GM12878 (cell line): Measurements from ENCODE around the gene TSHZ2. TPM values are rescaled to one million over a fixed set of nuclear protein-coding genes. Genes with fewer than 3 reads are reported as not detected.

Experiments used
- ATAC-seq: fragments of 200-7000 bp; cut with Tn5 transposase; 3 replicates; pipeline ENCODE4 v1.9.1; 2020; ENCODE audit warnings: mild to moderate bottlenecking, moderate library complexity
- BruUV-seq: library from RNA; stranded (reverse); fragments of 400-500 nt; replicated peaks from 2 replicates; lab custom pipeline; 2021; lab: Mats Ljungman, UMichigan
- CTCF ChIA-PET: fragments of 300-600 bp; sonication (Branson Sonifier 250); formaldehyde crosslinking; extraction: SDS; loops from one replicate; lab custom pipeline; 2021; ENCODE audit warnings: inconsistent platforms; lab: Yijun Ruan, JAX
- POLR2A ChIA-PET: fragments of 350-600 bp; formaldehyde crosslinking; extraction: SDS; loops from one replicate; lab custom pipeline; 2021; ENCODE audit warnings: inconsistent platforms; lab: Charles Lee
- RAD21 ChIA-PET: fragments of 300-600 bp; sonication (Branson Sonifier 250); formaldehyde crosslinking; loops from one replicate; lab custom pipeline; 2023; ENCODE audit warnings: antibody characterized with exemption; ENCODE audit not compliant: unreplicated experiment; lab: Charles Lee
- SMC1A ChIA-PET: fragments of 300-600 bp; sonication (Branson Sonifier 250); formaldehyde crosslinking; loops from one replicate; lab custom pipeline; 2023; ENCODE audit not compliant: unreplicated experiment, uncharacterized antibody; lab: Charles Lee
- DNase-seq: peaks from one replicate; pipeline ENCODE4 v3.0.0-alpha.2; 2011; ENCODE audit warnings: low read depth, low spot score
- FAIRE-seq: peaks from 3 replicates; lab custom pipeline; 2011; peaks lifted over from hg19 to GRCh38; lab: Jason Lieb, UNC
- H2AFZ ChIP-seq: 2 replicates; pipeline ENCODE4 v1.6.0; 2011; ENCODE audit warnings: low read depth, low read length, control low read depth; ENCODE audit not compliant: control insufficient read depth
- H3K27ac ChIP-seq: 2 replicates; pipeline ENCODE4 v1.5.1; 2011; ENCODE audit warnings: control low read depth; ENCODE audit not compliant: control insufficient read depth, insufficient read depth
- H3K27me3 ChIP-seq, 2 experiments: replicated peaks in 1 of 2; 2 replicates each; pipeline versions ENCODE4 v1.6.0 to v1.6.1; 2011; ENCODE audit warnings: low read length in 1 of 2; ENCODE audit not compliant: control insufficient read depth in 2 of 2, insufficient read depth in 2 of 2
- H3K36me3 ChIP-seq, 2 experiments: 2 replicates each; pipeline ENCODE4 v1.5.1; 2011; ENCODE audit warnings: low read length in 1 of 2; ENCODE audit not compliant: control insufficient read depth in 2 of 2, insufficient read depth in 2 of 2
- H3K4me1 ChIP-seq: 2 replicates; pipeline ENCODE4 v1.6.1; 2011; ENCODE audit warnings: mild to moderate bottlenecking, low read length, moderate library complexity, mixed read lengths; ENCODE audit not compliant: control insufficient read depth, insufficient read depth
- H3K4me2 ChIP-seq: 2 replicates; pipeline ENCODE4 v1.6.0; 2011; ENCODE audit warnings: control low read depth; ENCODE audit not compliant: control insufficient read depth, insufficient read depth
- H3K4me3 ChIP-seq: fragments of 200-600 bp; sonication (generic); 2 replicates; pipeline ENCODE4 v1.5.1; 2016
- H3K79me2 ChIP-seq: 2 replicates; pipeline ENCODE4 v1.6.0; 2011; ENCODE audit warnings: low read length; ENCODE audit not compliant: control insufficient read depth, insufficient read depth
- H3K9ac ChIP-seq: 2 replicates; pipeline ENCODE4 v1.8.0; 2011; ENCODE audit warnings: low read length, control low read depth, mixed read lengths; ENCODE audit not compliant: control insufficient read depth, insufficient read depth
- H3K9me3 ChIP-seq: replicated peaks from 3 replicates; pipeline ENCODE4 v1.5.1; 2011; ENCODE audit warnings: mild to moderate bottlenecking, low read length; ENCODE audit not compliant: control insufficient read depth, insufficient read depth
- H4K20me1 ChIP-seq: 2 replicates; pipeline ENCODE4 v1.6.0; 2011; ENCODE audit not compliant: control insufficient read depth, insufficient read depth
- ASH2L ChIP-seq: fragments of 300-600, 200-600 bp; sonication (generic); IDR thresholded peaks from 2 replicates; pipeline ENCODE4 v1.6.1; 2017; ENCODE audit warnings: low read depth, mild to moderate bottlenecking, borderline replicate concordance
- CHD4 ChIP-seq: fragments of 200-600 bp; sonication (generic); IDR thresholded peaks from 2 replicates; pipeline ENCODE4 v1.6.1; 2016; ENCODE audit warnings: mild to moderate bottlenecking
- ELK1 ChIP-seq: IDR thresholded peaks from 2 replicates; pipeline ENCODE4 v1.6.1; 2012; ENCODE audit warnings: low read depth, low read length, improper control_type of control experiment
- EP300 ChIP-seq, 2 experiments: fragments of 150-350 bp in 1 of 2; IDR thresholded peaks; 2 replicates each; pipeline ENCODE4 v1.6.1; 2011 to 2012; ENCODE audit warnings: low read depth in 2 of 2, low read length in 2 of 2, borderline replicate concordance in 1 of 2, improper control_type of control experiment in 1 of 2, inconsistent platforms in 1 of 2; ENCODE audit not compliant: control insufficient read depth in 1 of 2
- HCFC1 ChIP-seq: fragments of 150-350 bp; IDR thresholded peaks from 2 replicates; pipeline ENCODE4 v1.6.1; 2014; ENCODE audit warnings: low read length
- HDAC2 ChIP-seq: fragments of 200-600 bp; sonication (generic); IDR thresholded peaks from 2 replicates; pipeline ENCODE4 v1.6.1; 2017
- IRF4 ChIP-seq: IDR thresholded peaks from 2 replicates; pipeline ENCODE4 v1.6.1; 2011; ENCODE audit warnings: low read depth, low read length
- MEF2B ChIP-seq: fragments of 450-650 bp; IDR thresholded peaks from 2 replicates; pipeline ENCODE4 v1.6.1; 2018; ENCODE audit warnings: mild to moderate bottlenecking, moderate library complexity; ENCODE audit not compliant: partially characterized antibody, poor library complexity, severe bottlenecking
- NR2F1 ChIP-seq: fragments of 450-650 bp; conservative IDR thresholded peaks from 2 replicates; pipeline ENCODE4 v1.6.1; 2017; ENCODE audit warnings: mild to moderate bottlenecking
- SIX5 ChIP-seq: IDR thresholded peaks from 2 replicates; pipeline ENCODE4 v1.6.1; 2011; ENCODE audit warnings: mild to moderate bottlenecking, low read depth, low read length, moderate library complexity; ENCODE audit not compliant: severe bottlenecking
- SMARCA5 ChIP-seq: fragments of 450-650 bp; IDR thresholded peaks from 2 replicates; pipeline ENCODE4 v1.6.1; 2017; ENCODE audit warnings: mild to moderate bottlenecking
- SPI1 ChIP-seq: IDR thresholded peaks from 2 replicates; pipeline ENCODE4 v1.6.1; 2011; ENCODE audit warnings: low read depth, mild to moderate bottlenecking, low read length, moderate library complexity, borderline replicate concordance; ENCODE audit not compliant: insufficient read depth
- STAT1 ChIP-seq: fragments of 450-650 bp; conservative IDR thresholded peaks from 2 replicates; pipeline ENCODE4 v1.6.1; 2014; ENCODE audit warnings: antibody characterized with exemption, mild to moderate bottlenecking
- TBL1XR1 ChIP-seq: IDR thresholded peaks from 2 replicates; pipeline ENCODE4 v1.6.1; 2012; ENCODE audit warnings: low read depth, low read length, improper control_type of control experiment
- ZBTB33 ChIP-seq: fragments of 450-650 bp; IDR thresholded peaks from 2 replicates; pipeline ENCODE4 v1.6.1; 2017; ENCODE audit warnings: mild to moderate bottlenecking
- ZNF384 ChIP-seq: IDR thresholded peaks from 2 replicates; pipeline ENCODE4 v1.6.1; 2012; ENCODE audit warnings: low read depth, mild to moderate bottlenecking, low read length, improper control_type of control experiment, borderline replicate concordance
- WGBS: methylation state at CpG from one replicate; pipeline ENCODE4 v1.1.6; 2016; ENCODE audit warnings: low lambda C conversion rate; ENCODE audit not compliant: insufficient replicate concordance, insufficient coverage; ENCODE audit errors: missing lambda C conversion rate; 5-methylcytosine and 5-hydroxymethylcytosine counted together
- in situ Hi-C: fragments of 300-500 bp; cut with MboI; formaldehyde crosslinking; loops from 9 replicates; pipeline ENCODE4 v1.14.3; 2018; ENCODE audit warnings: mixed read lengths
- intact Hi-C: fragments of 100-400 bp; cut with micrococcal nuclease; formaldehyde crosslinking; loops from one replicate; pipeline ENCODE4 v1.14.2; 2022; ENCODE audit not compliant: unreplicated experiment
- polyA plus RNA-seq, 11 experiments: library from polyadenylated mRNA; depleted of rRNA in 4 of 11; unstranded in 6 of 11; stranded (reverse) in 5 of 11; fragments of >200 nt; fragmentation: Nextera tagmentation in 4 of 11; fragmentation: Illumina TruSeq in 1 of 11; extraction: Ambion mirVana in 4 of 11; extraction: Trizol in 1 of 11; gene quantifications; 1 replicate in 1 of 11; 2 replicates in 10 of 11; pipeline versions ENCODE4 v1.2.1 to v1.2.3, GENCODE V29; 2011 to 2016; ENCODE audit warnings: inconsistent platforms in 2 of 11, missing spikeins in 2 of 11, low read depth in 1 of 11
- total RNA-seq, 4 experiments: library from RNA; depleted of rRNA in 3 of 4; stranded (reverse); fragments of >200 nt in 3 of 4; fragmentation: Illumina TruSeq in 1 of 4; extraction: Trizol in 1 of 4; gene quantifications; 2 replicates each; pipeline versions ENCODE4 v1.2.1 to v1.2.3, GENCODE V29; 2013 to 2021

The TSHZ2 gene
- total and polyA plus RNA-seq, 10 of the 15 experiments (the other 5 are each of a cell fraction or from before 2014, with no cell fraction given): 0.01 to 0.86 (median 0.13) TPM; not detected in 2

GRCh38 chr20:53126185-53126584 is 154.0 kb downstream of the TSHZ2 start:
- CTCF ChIA-PET: interaction anchor here (1.4 kb wide), 1 partner anchor 167 kb away, joined by 3 read pairs; no protein-coding TSS in a partner anchor
- Histone ChIP-seq H3K4me1 (no peaks in the 10 kb centered on the region), H3K79me2 (no peaks in the 10 kb centered on the region), H3K9ac (no peak overlapping the region), H3K27me3 (peaks cover 0 to 2% of the 10 kb centered on the region in 2 experiments; a peak in 1 of 4 replicates), H4K20me1 (no peaks in the 10 kb centered on the region), H3K4me2 (no peak overlapping the region), H3K36me3 (no peaks in the 10 kb centered on the region), H3K27ac (no peak overlapping the region), H3K9me3 (no peaks in the 10 kb centered on the region)
- ATAC-seq (no peak), DNase-seq (no peak), FAIRE-seq (no peak)
- in situ Hi-C loops: no loop called here
- SMC1A ChIA-PET: no interaction called here
- no TSS peak for BruUV-seq
- intact Hi-C loops: no loop called here
- POLR2A ChIA-PET: no interaction called here
- TF ChIP-seq IRF4: no peak
- TF ChIP-seq, all 136 proteins: peak for 0
- WGBS: 71% methylated on average over 7 of the region's 7 CpGs
- Histone ChIP-seq H3K4me3 (no peak overlapping the region), H2AFZ (no peak overlapping the region)
- RAD21 ChIA-PET: no interaction called here

- WGBS: 60% methylated on average over 2 of the region's 2 CpGs
- in situ Hi-C loops (no loop called here), intact Hi-C loops (no loop called here)
- H2AFZ ChIP-seq: no peak overlapping the region
- H3K9me3 ChIP-seq: no peaks in the 10 kb centered on the region
- no peak overlapping the region for H3K4me2 ChIP-seq
- H3K4me1 ChIP-seq: no peaks in the 10 kb centered on the region
- ChIA-PET CTCF (no interaction called here), SMC1A (interaction anchor here (0.5 kb wide), 1 partner anchor 80 kb away, joined by 4 read pairs; no protein-coding TSS in a partner anchor), RAD21 (interaction anchor here (0.6 kb wide), 1 partner anchor 80 kb away, joined by 3 read pairs; no protein-coding TSS in a partner anchor), POLR2A (no interaction called here)
- no peaks in the 10 kb centered on the region for H3K79me2 ChIP-seq
- FAIRE-seq (no peak), ATAC-seq (no peak), DNase-seq (no peak)
- peaks cover 0 to 2% of the 10 kb centered on the region in 2 experiments; a peak in 1 of 4 replicates for H3K27me3 ChIP-seq
- H3K4me3 ChIP-seq: no peak overlapping the region
- H3K36me3 ChIP-seq: no peaks in the 10 kb centered on the region
- no peak overlapping the region for H3K27ac ChIP-seq
- BruUV-seq: no TSS peak
- H3K9ac ChIP-seq: no peak overlapping the region
- no peaks in the 10 kb centered on the region for H4K20me1 ChIP-seq
- TF ChIP-seq STAT1 (no peak), CHD4 (no peak), IRF4 (no peak), MEF2B (no peak), SPI1 (no peak), HDAC2 (no peak), HCFC1 (no peak), EP300 (IDR thresholded peaks at IDR 0.05; ENCODE audit: borderline replicate concordance in 1 of 2, control insufficient read depth in 1 of 2, low read depth in 2 of 2, low read length in 2 of 2) (no peak), SMARCA5 (no peak), ZBTB33 (no peak), ZNF384 (no peak), ELK1 (no peak), SIX5 (no peak), NR2F1 (no peak), ASH2L (no peak), TBL1XR1 (no peak)
These were observed 154.9 kb downstream of the TSHZ2 start for GRCh38 chr20:53127027-53127426.
